Fibroblast of skin of right quadriceps (primary cell): ENCODE results near the gene OR4F6.
A peak's percentile ranks its signal among the peaks of the same experiment; 100 is the strongest.

Source experiments
- DNase-seq: peaks from one replicate; pipeline ENCODE4 v3.0.0-alpha.2; 2013

The OR4F6 gene

GRCh38 chr15:101805605-101806345, 2.5 kb downstream of the OR4F6 start:
- peak; percentile 2 for DNase-seq

GRCh38 chr15:101807345-101807945, 4.1 kb downstream of the OR4F6 start:
- DNase-seq, result peak; percentile 72

GRCh38 chr15:101808201-101808600, 4.9 kb downstream of the OR4F6 start:
- DNase-seq, result peak; percentile 62

GRCh38 chr15:101810456-101810855, 7.1 kb downstream of the OR4F6 start:
- no peak for DNase-seq

- peak; percentile 13 for DNase-seq
Measured at GRCh38 chr15:101810876-101811275, 7.6 kb downstream of the OR4F6 start.

- DNase-seq, result no peak
Measured at GRCh38 chr15:101811902-101812301, 8.6 kb downstream of the OR4F6 start, which contains the start of gene OR4F15. Gene OR4F15 (plus strand): TSS chr15:101812202. CDS start chr15:101818187, 5,985 bp downstream.

GRCh38 chr15:101813803-101814534, 10.7 kb downstream of the OR4F6 start:
- DNase-seq, result peak; percentile 42

GRCh38 chr15:101820781-101821180, 17.5 kb downstream of the OR4F6 start:
- DNase-seq, result no peak

GRCh38 chr15:101827257-101827656, 23.9 kb downstream of the OR4F6 start:
- peak; percentile 68 for DNase-seq

- DNase-seq, result no peak
Measured at GRCh38 chr15:101828774-101829173, 25.5 kb downstream of the OR4F6 start.

GRCh38 chr15:101841656-101842055, 38.3 kb downstream of the OR4F6 start:
- no peak for DNase-seq

- DNase-seq, result no peak
Measured at GRCh38 chr15:101844916-101845315, 41.6 kb downstream of the OR4F6 start.

- DNase-seq, result no peak
Measured at GRCh38 chr15:101852356-101852755, 49.0 kb downstream of the OR4F6 start.
